ENCODE results near the gene IDH3G. TPM values are rescaled to one million over a fixed set of nuclear protein-coding genes. Genes with fewer than 3 reads are reported as not detected.

The IDH3G gene
- total and polyA plus RNA-seq, 7 donors = 54.2 to 89.5 (median 67.0) TPM

DNA sequence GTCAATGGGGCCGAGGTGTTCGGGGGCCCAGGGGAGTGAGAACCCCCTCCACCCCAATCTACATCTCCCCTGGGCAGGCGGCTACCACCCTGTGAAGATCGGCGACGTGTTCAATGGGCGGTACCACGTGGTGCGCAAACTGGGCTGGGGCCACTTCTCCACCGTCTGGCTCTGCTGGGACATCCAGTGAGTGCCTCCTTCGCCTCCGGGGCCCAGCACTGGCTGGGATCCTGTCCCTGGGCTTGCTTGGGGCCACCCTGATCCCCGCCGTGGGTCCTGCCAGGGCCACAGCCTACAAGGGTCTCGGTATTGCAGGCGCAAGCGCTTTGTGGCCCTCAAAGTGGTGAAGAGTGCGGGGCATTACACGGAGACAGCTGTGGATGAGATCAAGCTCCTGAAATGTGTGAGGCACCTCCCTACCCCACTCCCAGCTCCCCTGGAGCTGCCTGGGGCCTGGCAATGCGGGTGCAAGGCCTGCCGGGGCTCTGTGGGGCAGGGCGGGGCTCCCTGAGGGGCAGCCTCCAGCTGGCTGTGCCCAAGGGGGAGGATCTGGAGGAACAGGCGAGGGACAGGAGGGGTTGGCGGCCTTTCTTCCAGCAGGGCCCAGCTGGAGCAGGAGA is 12.6 kb downstream of the IDH3G start:
- Histone ChIP-seq H3K36me3 (peaks cover 0 to 16% (median 3%) of the 10 kb centered on the region in 4 donors), H3K4me1 (peaks cover 0 to 32% (median 29%) of the 10 kb centered on the region in 4 donors), H3K27ac (peak overlapping the region; percentile 74 to 91 (median 86)), H3K9me3 (no peaks in the 10 kb centered on the region), H3K27me3 (peaks cover 0 to 3% (median 0%) of the 10 kb centered on the region in 3 donors), H3K4me3 (peak overlapping the region in 3 of 4 donors; percentile 28 to 38 (median 35))
- intact Hi-C loops (cut with DNase I) = loop anchor here (5.0 kb wide), 1 partner anchor 151 kb away; no protein-coding TSS in a partner anchor
- WGBS, 2 donors = 26 to 73% methylated on average over 24 of the region's 24 CpGs
- no peak for DNase-seq
- TF ChIP-seq POLR2AphosphoS5 (IDR thresholded peaks at IDR 0.05) (peak in 2 of 4 donors; percentile 13 to 28), POLR2A (IDR thresholded peaks at IDR 0.05) (peak in 1 of 2 donors; percentile 11), EP300 (IDR thresholded peaks at IDR 0.05) (no peak)

DNA sequence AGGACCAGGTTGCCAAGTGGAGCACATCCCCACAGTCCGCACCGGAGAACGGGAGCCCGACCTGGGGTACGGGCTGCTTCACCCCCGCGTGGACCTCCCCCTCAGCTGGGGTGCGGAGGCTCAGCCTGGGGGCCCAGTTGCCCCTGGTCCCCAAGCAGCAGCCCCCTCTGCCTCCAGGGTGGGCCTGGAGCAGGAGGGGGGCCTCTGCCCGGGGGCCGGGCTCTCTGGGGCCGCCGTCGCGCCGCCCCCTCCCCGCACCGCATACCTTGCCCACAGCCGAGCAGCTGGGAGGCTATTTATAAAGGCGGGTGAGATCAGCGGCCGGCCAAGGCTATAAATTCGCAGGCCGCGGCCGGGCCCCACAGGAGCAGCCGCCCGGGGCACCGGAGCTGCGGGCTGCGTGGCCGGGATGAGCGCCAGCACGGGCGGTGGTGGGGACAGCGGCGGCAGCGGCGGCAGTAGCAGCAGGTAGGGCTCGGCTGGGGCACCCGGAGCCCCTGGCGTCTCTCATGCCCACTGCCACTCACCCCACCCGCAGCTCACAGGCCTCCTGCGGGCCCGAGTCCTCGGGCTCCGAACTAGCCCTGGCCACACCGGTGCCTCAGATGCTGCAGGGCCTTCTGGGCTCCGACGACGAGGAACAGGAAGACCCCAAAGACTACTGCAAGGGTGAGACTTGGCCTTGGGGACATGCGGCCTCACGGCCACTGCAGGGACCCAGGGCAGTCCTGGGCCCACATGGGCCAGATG is 13.3 kb downstream of the IDH3G start, which contains the start of gene SRPK3:
TSS of gene SRPK3 (plus strand) at position 364 of the 750 bp plus-strand sequence. CDS start at position 410, 46 bp downstream.
- TF ChIP-seq, protein P1, sequence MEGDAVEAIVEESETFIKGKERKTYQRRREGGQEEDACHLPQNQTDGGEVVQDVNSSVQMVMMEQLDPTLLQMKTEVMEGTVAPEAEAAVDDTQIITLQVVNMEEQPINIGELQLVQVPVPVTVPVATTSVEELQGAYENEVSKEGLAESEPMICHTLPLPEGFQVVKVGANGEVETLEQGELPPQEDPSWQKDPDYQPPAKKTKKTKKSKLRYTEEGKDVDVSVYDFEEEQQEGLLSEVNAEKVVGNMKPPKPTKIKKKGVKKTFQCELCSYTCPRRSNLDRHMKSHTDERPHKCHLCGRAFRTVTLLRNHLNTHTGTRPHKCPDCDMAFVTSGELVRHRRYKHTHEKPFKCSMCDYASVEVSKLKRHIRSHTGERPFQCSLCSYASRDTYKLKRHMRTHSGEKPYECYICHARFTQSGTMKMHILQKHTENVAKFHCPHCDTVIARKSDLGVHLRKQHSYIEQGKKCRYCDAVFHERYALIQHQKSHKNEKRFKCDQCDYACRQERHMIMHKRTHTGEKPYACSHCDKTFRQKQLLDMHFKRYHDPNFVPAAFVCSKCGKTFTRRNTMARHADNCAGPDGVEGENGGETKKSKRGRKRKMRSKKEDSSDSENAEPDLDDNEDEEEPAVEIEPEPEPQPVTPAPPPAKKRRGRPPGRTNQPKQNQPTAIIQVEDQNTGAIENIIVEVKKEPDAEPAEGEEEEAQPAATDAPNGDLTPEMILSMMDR (IDR thresholded peaks at IDR 0.05) = no peak
- peak in 3 of 4 donors; percentile 48 to 50 (median 49) for TF ChIP-seq POLR2AphosphoS5 (IDR thresholded peaks at IDR 0.05)
- Histone ChIP-seq H3K27ac (peak within 1 kb of the TSS; percentile 74 to 91 (median 86)), H3K4me3 (peak within 1 kb of the TSS in 3 of 4 donors; percentile 28 to 38 (median 35)), H3K4me1 (peaks cover 0 to 32% (median 29%) of the 10 kb centered on the region in 4 donors), H3K9me3 (no peaks in the 10 kb centered on the region), H3K36me3 (peaks cover 0 to 13% (median 4%) of the 10 kb centered on the region in 4 donors), H3K27me3 (peaks cover 0 to 3% (median 0%) of the 10 kb centered on the region in 3 donors)
- 7 to 23% methylated on average over 52 of the region's 52 CpGs for WGBS, 2 donors
- no peak for DNase-seq
- intact Hi-C loops (cut with DNase I) = loop anchor here (5.0 kb wide), 1 partner anchor 151 kb away; no protein-coding TSS in a partner anchor

DNA sequence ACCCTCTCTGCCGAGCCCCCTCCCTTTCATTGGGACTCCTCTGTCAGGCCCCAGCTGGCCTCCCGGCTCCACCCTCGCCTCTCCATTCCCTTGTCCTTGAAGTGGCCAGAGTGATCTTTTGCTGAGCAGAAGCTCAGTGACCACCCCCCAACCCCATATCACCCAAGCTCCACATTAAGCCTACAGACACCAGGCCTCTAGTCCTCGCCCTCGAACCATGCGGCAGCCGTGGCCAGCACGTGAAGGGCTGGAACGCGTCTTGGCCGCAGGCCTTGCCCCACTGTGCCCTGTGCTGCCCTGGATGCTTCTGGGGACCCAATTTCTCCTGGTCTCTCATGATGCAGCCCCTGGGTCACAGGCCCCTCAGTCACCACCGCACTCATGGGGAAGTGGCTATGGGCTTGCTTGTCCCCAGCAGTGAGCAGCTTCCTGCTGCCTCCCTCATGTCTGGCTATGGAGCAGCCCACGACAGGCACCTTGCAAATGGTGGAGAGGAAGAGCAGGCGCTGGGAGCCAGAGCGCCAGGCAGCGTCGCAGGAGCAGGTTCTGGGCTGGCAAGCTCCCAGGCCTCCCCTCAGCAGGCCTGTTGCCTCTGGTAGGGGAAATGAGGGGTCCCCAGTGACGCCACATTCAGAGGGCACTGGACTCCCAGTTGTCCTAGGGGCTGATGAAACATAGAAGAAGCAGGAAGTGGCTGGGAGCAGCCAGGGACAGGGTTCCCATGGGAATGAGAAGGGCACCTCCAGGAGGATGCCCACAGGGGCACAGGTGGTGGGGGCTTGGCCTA is 14.1 kb downstream of the IDH3G start:
- TF ChIP-seq POLR2A (IDR thresholded peaks at IDR 0.05) (no peak), EP300 (IDR thresholded peaks at IDR 0.05) (no peak), POLR2AphosphoS5 (IDR thresholded peaks at IDR 0.05) (no peak)
- TF ChIP-seq, protein P1 (IDR thresholded peaks at IDR 0.05) = no peak
- H3K27me3 ChIP-seq = peaks cover 0 to 3% (median 0%) of the 10 kb centered on the region in 3 donors
- intact Hi-C loops (cut with DNase I) = loop anchor here (5.0 kb wide), 1 partner anchor 152 kb away; no protein-coding TSS in a partner anchor
- peak overlapping the region in 3 of 4 donors; percentile 28 to 38 (median 35) for H3K4me3 ChIP-seq
- H3K27ac ChIP-seq = peak overlapping the region; percentile 74 to 91 (median 86)
- H3K36me3 ChIP-seq = peaks cover 0 to 13% (median 4%) of the 10 kb centered on the region in 4 donors
- H3K9me3 ChIP-seq = no peaks in the 10 kb centered on the region
- DNase-seq = no peak
- H3K4me1 ChIP-seq = peaks cover 0 to 32% (median 29%) of the 10 kb centered on the region in 4 donors
- 58 to 60% methylated on average over 18 of the region's 18 CpGs for WGBS, 2 donors

DNA sequence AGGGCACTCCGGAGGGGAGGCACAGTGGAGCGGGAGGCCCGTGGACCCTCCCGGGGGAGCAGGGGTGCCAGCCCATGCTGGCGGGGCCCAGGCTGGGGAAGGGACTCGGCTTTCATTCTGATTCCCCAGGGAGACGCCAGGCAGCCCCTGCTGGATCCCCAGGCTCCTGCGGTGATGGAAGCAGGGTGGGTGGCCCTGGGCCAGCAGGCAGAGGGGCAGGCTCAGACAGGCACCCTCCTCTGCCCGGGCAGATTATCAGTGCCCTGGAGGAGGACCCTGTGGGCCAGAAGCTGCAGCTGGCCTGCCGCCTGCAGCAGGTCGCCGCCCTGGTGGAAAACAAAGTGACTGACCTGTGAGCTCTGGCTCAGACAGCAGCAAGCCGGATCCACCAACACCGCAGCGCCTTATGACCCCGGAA is 15.5 kb downstream of the IDH3G start:
- Histone ChIP-seq H3K4me1 (peaks cover 0 to 32% (median 29%) of the 10 kb centered on the region in 4 donors), H3K27ac (no peak overlapping the region), H3K4me3 (no peak overlapping the region), H3K36me3 (peaks cover 0 to 24% (median 9%) of the 10 kb centered on the region in 4 donors), H3K9me3 (no peaks in the 10 kb centered on the region), H3K27me3 (peaks cover 0 to 3% (median 0%) of the 10 kb centered on the region in 3 donors)
- intact Hi-C loops (cut with DNase I) = no loop called here
- no peak for DNase-seq
- TF ChIP-seq, protein P1 (IDR thresholded peaks at IDR 0.05) = no peak
- TF ChIP-seq POLR2AphosphoS5 (IDR thresholded peaks at IDR 0.05) (no peak), POLR2A (IDR thresholded peaks at IDR 0.05) (no peak), EP300 (IDR thresholded peaks at IDR 0.05) (no peak)
- WGBS, 2 donors = 60 to 84% methylated on average over 16 of the region's 16 CpGs
